ENCODE results near the gene TMF1. TPM values are rescaled to one million over a fixed set of nuclear protein-coding genes. Genes with fewer than 3 reads are reported as not detected.

TMF1 gene
- polyA plus RNA-seq, 4 donors, result 36.2 to 45.0 (median 42.1) TPM

- no peak for DNase-seq (ENCODE audit: low read depth in 4 of 4, low spot score in 3 of 4)
Measured at GRCh38 chr3:68984011-68984530, 68.1 kb downstream of the TMF1 start.

GRCh38 chr3:68977486-68978167, 74.5 kb downstream of the TMF1 start:
- no peak for DNase-seq (ENCODE audit: low read depth in 4 of 4, low spot score in 3 of 4)

GRCh38 chr3:68974711-68975110, 77.4 kb downstream of the TMF1 start:
- no peak for DNase-seq (ENCODE audit: low read depth in 4 of 4, low spot score in 3 of 4)

- no peak for DNase-seq (ENCODE audit: low read depth in 4 of 4, low spot score in 3 of 4)
Measured at GRCh38 chr3:68973639-68974038, 78.5 kb downstream of the TMF1 start.

GRCh38 chr3:68972358-68972979, 79.7 kb downstream of the TMF1 start:
- DNase-seq (ENCODE audit: low read depth in 4 of 4, low spot score in 3 of 4), result peak; percentile 41 to 57 (median 44)

Other genes with a start within 250 kb of the TMF1 start
- 1 to 10 TPM in 3 of 4 donors, under 1 TPM in 1; 0.69 to 2.1 (median 1.3) TPM for gene TAFA4, start 119.8 kb downstream of the TMF1 start, polyA plus RNA-seq (ENCODE audit: insufficient read length in 4 of 4)
- gene EOGT, start 38.6 kb downstream of the TMF1 start, polyA plus RNA-seq (ENCODE audit: insufficient read length in 4 of 4), result 10 to 100 TPM; 11.8 to 14.6 (median 12.8) TPM
- 10 to 100 TPM; 67.2 to 82.5 (median 79.6) TPM for gene UBA3, start 28.0 kb upstream of the TMF1 start, polyA plus RNA-seq (ENCODE audit: insufficient read length in 4 of 4)
- 100 to 1,000 TPM in 3 of 4 donors, 10 to 100 TPM in 1; 81.6 to 141 (median 116) TPM for gene ARL6IP5, start 32.6 kb upstream of the TMF1 start, polyA plus RNA-seq (ENCODE audit: insufficient read length in 4 of 4)
- under 1 TPM in 3 of 4 donors, not detected in 1; 0.04 to 0.11 (median 0.06) TPM for gene LMOD3, start 70.3 kb upstream of the TMF1 start, polyA plus RNA-seq (ENCODE audit: insufficient read length in 4 of 4)

Measured in right renal pelvis (tissue), 4 donors.